K562 (cell line): ENCODE data around the gene OR13C5. TPM values are rescaled to one million over a fixed set of nuclear protein-coding genes. Genes with fewer than 3 reads are reported as not detected.

Experiments
- BHLHE40 ChIP-seq: IDR thresholded peaks from 2 replicates; pipeline ENCODE4 v1.6.1; 2011; ENCODE audit warnings: low read length, improper control_type of control experiment
- TCFL5 ChIP-seq: fragments of 250-450 bp; sonication (Bioruptor Pico); conservative IDR thresholded peaks from 2 replicates; pipeline ENCODE4 v1.6.1; 2021; ENCODE audit warnings: mild to moderate bottlenecking, moderate library complexity, matching md5 sums
- YY1 ChIP-seq, 3 experiments: IDR thresholded peaks; 2 replicates each; pipeline ENCODE4 v1.6.1; 2011; ENCODE audit warnings: low read length in 2 of 3, mild to moderate bottlenecking in 2 of 3, moderate library complexity in 2 of 3, borderline replicate concordance in 1 of 3, control low read depth in 1 of 3, low read depth in 1 of 3; ENCODE audit not compliant: insufficient read depth in 3 of 3, insufficient replicate concordance in 2 of 3, control insufficient read depth in 1 of 3, insufficient read length in 1 of 3; ENCODE audit errors: extremely low read depth in 1 of 3
- ZFX ChIP-seq: sonication (generic); formaldehyde crosslinking; IDR thresholded peaks from 2 replicates; pipeline ENCODE4 v1.8.0; 2022; ENCODE audit warnings: mild to moderate bottlenecking, missing genetic modification reagents, moderate library complexity
- ZNF76 ChIP-seq: fragments of 250-450 bp; sonication (Bioruptor Pico); IDR thresholded peaks from 2 replicates; pipeline ENCODE4 v1.4.0; 2020; ENCODE audit warnings: mild to moderate bottlenecking, moderate library complexity, borderline replicate concordance
- ZNF77 ChIP-seq: fragments of 250-450 bp; sonication (Bioruptor Pico); IDR thresholded peaks from 2 replicates; pipeline ENCODE4 v1.5.0; 2020
- polyA plus RNA-seq, 8 experiments: library from polyadenylated mRNA; depleted of rRNA in 4 of 8; stranded (reverse) in 5 of 8; unstranded in 3 of 8; fragments of >200 nt; fragmentation: Nextera tagmentation in 2 of 8; fragmentation: Illumina TruSeq in 1 of 8; extraction: Ambion mirVana in 2 of 8; extraction: Trizol in 1 of 8; gene quantifications; 2 replicates each; pipeline versions ENCODE4 v1.2.1 to v1.2.3, GENCODE V29; 2011 to 2014; ENCODE audit warnings: inconsistent platforms in 1 of 8, missing spikeins in 1 of 8
- total RNA-seq, 7 experiments: library from RNA; depleted of rRNA in 6 of 7; stranded (reverse); fragments of >200 nt in 6 of 7; fragmentation: Illumina TruSeq in 2 of 7; extraction: Trizol in 2 of 7; gene quantifications; 2 replicates each; pipeline versions ENCODE4 v1.2.1 to v1.2.3, GENCODE V29; 2011 to 2021; ENCODE audit warnings: low replicate concordance in 1 of 7
- TF ChIP-seq, protein P1 (sequence below): fragments of 450-650 bp; formaldehyde crosslinking; IDR thresholded peaks from 2 replicates; pipeline ENCODE4 v1.4.0; 2020; ENCODE audit warnings: mild to moderate bottlenecking, mixed read lengths
- TF ChIP-seq, protein P2 (sequence below), 2 experiments: IDR thresholded peaks in 1 of 2; conservative IDR thresholded peaks in 1 of 2; 2 replicates each; pipeline ENCODE4 v1.6.1; 2016; ENCODE audit warnings: low read depth in 2 of 2, mild to moderate bottlenecking in 1 of 2, missing compliant biosample characterization in 1 of 2, missing genetic modification characterization in 1 of 2, moderate library complexity in 1 of 2
- TF ChIP-seq, protein P3 (sequence below): fragments of 450-650 bp; IDR thresholded peaks from 2 replicates; pipeline ENCODE4 v1.6.1; 2016; ENCODE audit warnings: missing biosample characterization, missing genetic modification characterization

OR13C5 gene
- total and polyA plus RNA-seq, 9 of the 15 experiments (the other 6 are each of a cell fraction or from before 2014, with no cell fraction given) = not detected

DNA sequence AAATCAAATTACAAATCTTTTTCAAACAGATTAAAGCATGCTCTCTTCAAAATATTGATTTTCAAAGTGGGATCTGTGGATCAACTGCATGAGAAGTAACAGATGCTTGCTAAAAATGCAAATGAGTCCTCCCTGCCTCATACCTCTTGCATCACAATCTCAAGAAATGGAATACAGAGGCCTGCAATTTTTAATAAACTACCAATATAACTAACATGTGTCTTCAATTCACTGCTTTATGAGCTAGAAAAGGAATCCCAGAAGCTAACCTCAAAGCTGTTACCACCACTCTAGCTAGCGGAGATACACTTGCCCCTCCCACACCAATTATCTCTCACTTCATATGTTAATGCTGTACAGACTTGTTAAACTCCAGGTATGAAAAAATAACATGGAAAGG is 9.6 kb downstream of the OR13C5 start (continued):
- TF ChIP-seq, protein P1, sequence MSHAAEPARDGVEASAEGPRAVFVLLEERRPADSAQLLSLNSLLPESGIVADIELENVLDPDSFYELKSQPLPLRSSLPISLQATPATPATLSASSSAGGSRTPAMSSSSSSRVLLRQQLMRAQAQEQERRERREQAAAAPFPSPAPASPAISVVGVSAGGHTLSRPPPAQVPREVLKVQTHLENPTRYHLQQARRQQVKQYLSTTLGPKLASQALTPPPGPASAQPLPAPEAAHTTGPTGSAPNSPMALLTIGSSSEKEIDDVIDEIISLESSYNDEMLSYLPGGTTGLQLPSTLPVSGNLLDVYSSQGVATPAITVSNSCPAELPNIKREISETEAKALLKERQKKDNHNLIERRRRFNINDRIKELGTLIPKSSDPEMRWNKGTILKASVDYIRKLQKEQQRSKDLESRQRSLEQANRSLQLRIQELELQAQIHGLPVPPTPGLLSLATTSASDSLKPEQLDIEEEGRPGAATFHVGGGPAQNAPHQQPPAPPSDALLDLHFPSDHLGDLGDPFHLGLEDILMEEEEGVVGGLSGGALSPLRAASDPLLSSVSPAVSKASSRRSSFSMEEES (CRISPR knock-in tag) = no peak
- TF ChIP-seq, protein P2, sequence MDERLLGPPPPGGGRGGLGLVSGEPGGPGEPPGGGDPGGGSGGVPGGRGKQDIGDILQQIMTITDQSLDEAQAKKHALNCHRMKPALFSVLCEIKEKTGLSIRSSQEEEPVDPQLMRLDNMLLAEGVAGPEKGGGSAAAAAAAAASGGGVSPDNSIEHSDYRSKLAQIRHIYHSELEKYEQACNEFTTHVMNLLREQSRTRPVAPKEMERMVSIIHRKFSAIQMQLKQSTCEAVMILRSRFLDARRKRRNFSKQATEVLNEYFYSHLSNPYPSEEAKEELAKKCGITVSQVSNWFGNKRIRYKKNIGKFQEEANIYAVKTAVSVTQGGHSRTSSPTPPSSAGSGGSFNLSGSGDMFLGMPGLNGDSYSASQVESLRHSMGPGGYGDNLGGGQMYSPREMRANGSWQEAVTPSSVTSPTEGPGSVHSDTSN (CRISPR knock-in tag; IDR thresholded peaks at IDR 0.05; ENCODE audit: low read depth) = no peak
- TF ChIP-seq, protein P2 (tag; conservative IDR thresholded peaks at IDR 0.05; ENCODE audit: low read depth) = no peak
- TF ChIP-seq ZNF77 (CRISPR knock-in tag) (no peak), ZNF76 (CRISPR knock-in tag) (no peak), ZFX (no peak), YY1 (IDR thresholded peaks at IDR 0.05; ENCODE audit: borderline replicate concordance in 1 of 3, control insufficient read depth in 1 of 3, extremely low read depth in 1 of 3, insufficient read depth in 3 of 3, insufficient read length in 1 of 3, insufficient replicate concordance in 2 of 3, low read depth in 1 of 3, low read length in 2 of 3) (no peak), TCFL5 (no peak), BHLHE40 (no peak)
- TF ChIP-seq, protein P3, sequence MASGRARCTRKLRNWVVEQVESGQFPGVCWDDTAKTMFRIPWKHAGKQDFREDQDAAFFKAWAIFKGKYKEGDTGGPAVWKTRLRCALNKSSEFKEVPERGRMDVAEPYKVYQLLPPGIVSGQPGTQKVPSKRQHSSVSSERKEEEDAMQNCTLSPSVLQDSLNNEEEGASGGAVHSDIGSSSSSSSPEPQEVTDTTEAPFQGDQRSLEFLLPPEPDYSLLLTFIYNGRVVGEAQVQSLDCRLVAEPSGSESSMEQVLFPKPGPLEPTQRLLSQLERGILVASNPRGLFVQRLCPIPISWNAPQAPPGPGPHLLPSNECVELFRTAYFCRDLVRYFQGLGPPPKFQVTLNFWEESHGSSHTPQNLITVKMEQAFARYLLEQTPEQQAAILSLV (tag) = no peak
